ENCODE results near the gene FLYWCH2.

FLYWCH2 gene, protein sequence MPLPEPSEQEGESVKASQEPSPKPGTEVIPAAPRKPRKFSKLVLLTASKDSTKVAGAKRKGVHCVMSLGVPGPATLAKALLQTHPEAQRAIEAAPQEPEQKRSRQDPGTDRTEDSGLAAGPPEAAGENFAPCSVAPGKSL

DNA sequence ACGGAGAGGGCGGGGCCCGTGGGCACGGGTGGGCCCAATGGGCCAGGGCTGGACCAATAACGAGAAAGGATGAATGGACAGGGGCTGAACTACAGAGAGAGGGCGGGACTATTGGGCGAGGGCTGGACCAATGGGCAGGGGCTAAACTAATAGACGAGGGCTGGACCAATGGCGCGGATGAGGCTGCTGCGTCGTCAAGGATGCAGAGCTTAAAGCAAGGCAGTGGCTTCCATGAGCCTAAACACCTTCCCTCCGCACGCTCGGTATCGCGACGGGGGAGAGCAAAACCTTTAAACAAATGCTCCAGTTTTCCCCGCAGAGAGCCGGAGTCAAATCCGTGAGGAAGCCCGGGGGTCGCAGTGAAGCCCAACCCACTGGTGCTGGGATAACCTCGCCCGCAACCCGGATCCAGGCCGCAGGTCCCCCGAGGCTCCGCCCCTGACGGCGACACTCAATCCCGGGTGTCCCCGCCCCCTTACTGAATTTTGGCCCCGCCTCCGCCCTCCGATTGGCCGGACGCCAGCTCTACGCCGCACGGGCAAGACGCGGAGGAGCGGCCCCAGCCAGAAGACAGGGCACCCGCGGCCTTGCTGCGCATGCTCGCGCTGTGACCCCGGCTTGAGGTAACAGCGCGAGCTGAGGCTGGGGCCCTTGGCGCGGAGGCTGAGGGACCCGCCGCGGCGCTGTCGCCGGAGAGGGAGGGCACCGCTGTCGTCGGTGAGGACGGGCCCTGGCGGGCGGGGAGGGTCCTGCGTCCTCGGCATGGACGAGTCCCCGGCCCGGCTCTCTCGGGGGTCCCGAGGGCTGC is at the start of gene FLYWCH2:
Gene FLYWCH2, plus strand, starts transcription at position 566 of the 808 bp plus-strand sequence. CDS start 13,235 bp downstream, outside the sequence.
- peak; percentile 100 for DNase-seq (ENCODE audit: low read depth)

GRCh38 chr16:2833776-2834175 is 49.2 kb upstream of the FLYWCH2 start:
- no peak for DNase-seq (ENCODE audit: low read depth)

- no peak for DNase-seq (ENCODE audit: low read depth)
Observed at GRCh38 chr16:2834968-2835367, 48.0 kb upstream of the FLYWCH2 start.

DNA sequence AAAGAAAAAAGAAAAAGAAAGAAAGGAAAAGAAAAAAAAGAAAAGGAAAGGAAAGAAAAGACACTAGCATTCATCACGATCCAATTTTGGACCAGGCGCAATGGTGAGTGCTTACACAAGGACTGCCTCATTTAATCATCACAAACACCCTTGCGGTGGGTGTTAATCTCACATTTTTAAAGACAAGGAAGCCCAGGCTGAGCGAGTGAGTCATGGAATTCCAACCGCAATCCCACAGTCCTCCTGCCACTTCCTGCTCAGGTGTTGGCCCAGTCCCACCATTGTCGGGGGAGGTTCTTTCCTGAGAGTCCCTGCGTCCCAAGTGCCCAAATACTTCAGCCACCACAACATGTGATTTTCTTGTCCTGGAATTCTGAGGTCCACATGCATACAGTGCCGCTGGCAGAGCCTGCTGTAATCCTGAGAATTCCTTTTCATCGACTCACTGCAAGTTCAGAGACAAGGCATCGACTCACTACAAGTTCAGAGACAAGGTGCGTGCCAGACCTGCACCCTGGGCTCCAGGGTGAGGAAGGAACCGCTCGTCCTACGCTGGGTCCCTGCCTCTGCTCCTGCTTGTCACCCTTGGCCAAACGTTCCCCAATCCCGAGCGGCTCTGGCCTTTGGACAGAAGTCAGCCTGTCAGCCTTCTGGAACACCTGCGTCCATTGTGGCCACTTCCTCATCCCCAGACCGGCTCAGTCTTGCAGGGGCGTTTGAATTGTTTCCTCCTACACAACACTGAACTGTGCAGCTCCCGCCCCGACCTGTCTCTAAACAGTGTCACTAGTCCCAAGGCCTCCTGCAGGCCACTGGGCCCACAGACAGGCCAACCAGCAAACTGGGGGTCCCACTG is 47.1 kb upstream of the FLYWCH2 start:
- no peak for DNase-seq (ENCODE audit: low read depth)

- DNase-seq (ENCODE audit: low read depth) = no peak
Observed at GRCh38 chr16:2836646-2837508, 46.1 kb upstream of the FLYWCH2 start.

DNA sequence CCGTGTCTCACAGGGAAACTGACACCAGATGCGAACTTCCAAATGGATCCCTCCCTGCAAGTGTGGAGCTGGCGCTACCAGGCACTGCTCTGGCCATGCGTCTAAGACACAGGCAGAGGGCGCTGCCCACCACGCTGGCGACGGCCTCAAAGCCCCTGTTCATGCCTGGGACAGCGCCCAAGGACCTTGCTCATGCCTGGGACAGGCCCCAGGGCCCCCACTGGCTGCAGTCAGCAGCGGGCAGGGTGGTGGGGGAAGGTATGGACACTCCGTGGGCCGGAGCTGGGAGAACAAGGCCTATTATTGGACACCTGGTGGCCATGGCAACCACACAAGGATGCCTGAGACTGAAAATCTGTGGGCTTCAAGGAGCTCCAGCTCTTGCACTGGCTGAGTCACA is 44.1 kb upstream of the FLYWCH2 start:
- DNase-seq (ENCODE audit: low read depth) = peak; percentile 42

- DNase-seq (ENCODE audit: low read depth) = no peak
Observed at GRCh38 chr16:2839650-2840450, 43.2 kb upstream of the FLYWCH2 start.

- DNase-seq (ENCODE audit: low read depth) = no peak
Observed at GRCh38 chr16:2840914-2841313, 42.1 kb upstream of the FLYWCH2 start.

DNA sequence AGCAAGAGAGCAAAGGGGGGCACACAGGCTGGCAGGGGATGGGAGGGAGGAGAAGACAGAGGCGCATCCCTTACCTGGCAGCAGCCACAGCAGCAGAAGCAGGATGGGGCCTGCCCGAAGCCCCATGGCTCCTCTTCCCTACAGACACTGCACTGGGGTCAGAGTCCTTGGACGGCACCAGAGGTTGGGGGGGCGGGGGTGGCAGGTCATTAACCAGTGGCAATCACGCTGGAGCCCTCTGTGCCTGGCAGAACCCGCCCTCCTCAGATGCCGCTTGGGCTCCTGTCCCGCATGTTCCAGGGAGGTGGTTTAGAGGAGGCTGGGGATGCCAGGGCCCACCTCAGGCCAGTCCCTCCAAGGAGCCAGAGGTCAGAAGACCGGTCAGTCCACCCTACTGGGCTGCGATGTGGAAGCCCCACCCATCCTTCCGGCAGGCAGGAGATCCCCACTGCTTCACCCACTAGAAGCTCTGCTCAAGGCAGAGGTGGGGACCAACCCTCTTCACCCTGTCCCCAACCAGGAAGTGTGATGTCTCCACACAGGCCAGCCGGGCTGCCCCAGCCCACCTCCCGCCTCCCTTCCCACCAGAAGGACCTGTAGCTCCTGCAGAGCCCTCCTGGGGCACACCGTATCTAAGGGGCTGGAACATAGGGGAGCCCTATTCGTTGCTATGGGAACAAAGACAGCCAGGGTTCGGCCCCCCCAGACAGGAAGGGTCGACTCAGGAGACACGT is 41.2 kb upstream of the FLYWCH2 start:
- no peak for DNase-seq (ENCODE audit: low read depth)

DNA sequence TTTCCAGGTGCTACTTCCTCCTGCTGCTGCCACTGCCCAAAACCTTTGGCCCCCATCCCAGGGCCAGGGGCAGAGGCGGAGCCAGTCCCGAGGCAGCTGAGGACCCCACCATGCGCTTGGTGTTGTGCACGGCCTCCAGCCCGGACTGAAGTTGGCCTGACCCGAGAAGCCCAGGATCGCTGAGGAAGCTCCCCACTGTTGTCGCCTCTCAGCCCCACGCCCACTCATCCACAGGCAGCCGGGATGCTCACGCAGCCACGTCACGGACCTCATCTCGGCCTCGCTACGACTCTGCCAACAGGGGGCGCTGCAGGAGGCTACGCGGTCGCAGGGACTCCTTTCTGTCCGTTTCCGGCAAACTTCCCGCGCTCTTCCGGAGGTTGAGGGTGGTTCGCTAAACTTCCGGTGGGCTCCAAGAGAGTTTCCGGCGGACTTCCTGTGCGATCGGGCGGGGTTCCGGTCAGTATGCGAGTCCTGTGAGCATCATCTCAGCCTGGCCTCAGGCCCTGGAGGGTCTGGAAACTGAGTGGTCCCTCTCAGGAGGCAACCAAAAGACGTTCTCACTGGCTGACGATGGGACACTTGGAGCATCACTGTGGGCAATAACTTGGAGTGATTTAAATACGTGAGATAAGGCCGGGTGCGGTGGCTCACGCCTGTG is 40.5 kb upstream of the FLYWCH2 start:
- peak; percentile 87 for DNase-seq (ENCODE audit: low read depth)

GRCh38 chr16:2843526-2843925 is 39.5 kb upstream of the FLYWCH2 start:
- no peak for DNase-seq (ENCODE audit: low read depth)

- DNase-seq (ENCODE audit: low read depth) = no peak
Observed at GRCh38 chr16:2845116-2845515, 37.9 kb upstream of the FLYWCH2 start.

- no peak for DNase-seq (ENCODE audit: low read depth)
Observed at GRCh38 chr16:2846511-2847310, 36.3 kb upstream of the FLYWCH2 start.

DNA sequence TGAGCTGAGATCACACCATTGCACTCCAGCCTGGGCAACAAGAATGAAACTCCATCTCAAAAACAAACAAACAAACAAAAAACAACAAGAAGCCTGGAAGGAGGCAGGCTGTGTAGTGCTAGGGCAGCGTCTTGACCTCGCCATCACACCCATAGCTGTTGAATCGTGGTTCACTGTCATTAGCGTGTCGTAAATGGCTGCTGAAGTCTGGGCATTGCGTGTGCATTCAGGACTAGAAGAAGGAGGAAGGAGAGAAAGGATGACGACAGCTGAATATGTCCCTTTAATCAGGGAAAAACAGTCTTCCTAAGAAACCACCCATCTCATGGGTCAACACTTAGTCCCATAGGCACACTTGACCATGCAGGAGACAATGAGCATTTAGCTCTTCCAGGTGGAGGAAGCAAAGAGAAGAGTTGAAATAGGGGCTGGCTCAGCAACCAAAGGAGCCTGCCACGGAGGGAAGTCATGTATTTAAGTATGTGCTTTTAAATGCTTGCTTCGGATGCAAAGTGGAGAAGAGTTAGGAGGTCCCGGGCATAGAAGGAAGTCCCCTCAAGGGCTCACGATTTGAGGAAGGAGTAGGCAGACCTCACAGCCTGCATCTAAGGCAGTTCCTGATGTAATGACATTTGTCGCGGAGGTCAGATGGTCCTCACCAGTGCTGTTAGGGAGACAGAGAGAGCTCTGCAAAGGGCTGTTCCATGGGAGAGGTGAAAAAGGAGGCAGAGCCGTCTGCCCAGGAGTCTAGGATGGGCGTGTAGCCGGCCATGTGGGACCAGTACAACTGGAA is 33.9 kb upstream of the FLYWCH2 start:
- DNase-seq (ENCODE audit: low read depth) = no peak

GRCh38 chr16:2852003-2852730 is 30.8 kb upstream of the FLYWCH2 start:
- DNase-seq (ENCODE audit: low read depth) = no peak

GRCh38 chr16:2852731-2853507 is 30.1 kb upstream of the FLYWCH2 start:
- DNase-seq (ENCODE audit: low read depth) = no peak

Measured in activated T-cell treated with anti-CD3 and anti-CD28 coated beads for 48 hours (primary cell).